Stimulated activated CD8-positive, alpha-beta memory T cell treated with anti-CD3 and anti-CD28 coated beads, Interleukin-2, amount 100 ng/mL, for 48 hours (primary cell): ENCODE results near the gene MAJIN.
"Not testable (repeated sequence)": the region's sequence is repeated elsewhere in the genome, so short reads cannot be mapped to it uniquely, and the experiment has no call there.

ENCODE experiments used
- DNase-seq, 2 donors: peaks; one replicate each; pipeline ENCODE4 v3.0.0-alpha.2; 2020; ENCODE audit warnings: low read depth in 2 of 2

MAJIN gene

GRCh38 chr11:64971421-64972233 lies at the start of gene MAJIN:
MAJIN (minus strand) TSS chr11:64972108; CDS start chr11:64959405, 12,703 bp downstream.
- peak; percentile 82 to 86 for DNase-seq

- DNase-seq: no peak
These were observed 49.6 kb upstream of the MAJIN start for GRCh38 chr11:65021509-65021908.

GRCh38 chr11:65021003-65021402 lies 49.1 kb upstream of the MAJIN start:
- no peak for DNase-seq

- DNase-seq: no peak
These were observed 47.9 kb upstream of the MAJIN start for GRCh38 chr11:65019824-65020223.

GRCh38 chr11:65017937-65018336 lies 46.0 kb upstream of the MAJIN start:
- DNase-seq: no peak

- no peak for DNase-seq
These were observed 44.8 kb upstream of the MAJIN start for GRCh38 chr11:65016705-65017104.

- no peak for DNase-seq
These were observed 42.9 kb upstream of the MAJIN start for GRCh38 chr11:65014726-65015227.

- DNase-seq: peak; percentile 83 to 84
These were observed 42.2 kb upstream of the MAJIN start, which contains the start of gene ARL2 for GRCh38 chr11:65013888-65014725. ARL2 (plus strand) TSS chr11:65014160; CDS start chr11:65014208, 48 bp downstream.

- peak; percentile 85 for DNase-seq
These were observed 41.4 kb upstream of the MAJIN start for GRCh38 chr11:65013130-65013887.

GRCh38 chr11:65008873-65009272 lies 37.0 kb upstream of the MAJIN start:
- DNase-seq: no peak

- no peak for DNase-seq
These were observed 36.1 kb upstream of the MAJIN start for GRCh38 chr11:65008016-65008415.

- DNase-seq: not testable (repeated sequence)
These were observed 32.1 kb upstream of the MAJIN start for GRCh38 chr11:65003968-65004367.

- no peak for DNase-seq
These were observed 31.4 kb upstream of the MAJIN start for GRCh38 chr11:65003282-65003681.

- DNase-seq: no peak
These were observed 30.8 kb upstream of the MAJIN start for GRCh38 chr11:65002706-65003105.

- DNase-seq: no peak
These were observed 27.6 kb upstream of the MAJIN start for GRCh38 chr11:64999478-64999877.

- DNase-seq: no peak
These were observed 27.0 kb upstream of the MAJIN start for GRCh38 chr11:64998690-64999431.

- DNase-seq: no peak
These were observed 26.2 kb upstream of the MAJIN start for GRCh38 chr11:64998141-64998540.

GRCh38 chr11:64996710-64997380 lies 24.9 kb upstream of the MAJIN start, which contains the start of gene BATF2:
BATF2 (minus strand) TSS chr11:64996971; CDS start chr11:64996914, 57 bp downstream.
- DNase-seq: no peak

- no peak for DNase-seq
These were observed 24.4 kb upstream of the MAJIN start for GRCh38 chr11:64996327-64996709.

- DNase-seq: no peak
These were observed 22.4 kb upstream of the MAJIN start for GRCh38 chr11:64994318-64994717.
